ENCODE data around the gene N4BP2L2. TPM values are rescaled to one million over a fixed set of nuclear protein-coding genes. Genes with fewer than 3 reads are reported as not detected.

N4BP2L2 gene
- total RNA-seq, 1 donor from 2014 or later, result 76.6 TPM

- no peak for FAIRE-seq
Measured at GRCh38 chr13:32553720-32554119, 15.1 kb upstream of the N4BP2L2 start.

DNA sequence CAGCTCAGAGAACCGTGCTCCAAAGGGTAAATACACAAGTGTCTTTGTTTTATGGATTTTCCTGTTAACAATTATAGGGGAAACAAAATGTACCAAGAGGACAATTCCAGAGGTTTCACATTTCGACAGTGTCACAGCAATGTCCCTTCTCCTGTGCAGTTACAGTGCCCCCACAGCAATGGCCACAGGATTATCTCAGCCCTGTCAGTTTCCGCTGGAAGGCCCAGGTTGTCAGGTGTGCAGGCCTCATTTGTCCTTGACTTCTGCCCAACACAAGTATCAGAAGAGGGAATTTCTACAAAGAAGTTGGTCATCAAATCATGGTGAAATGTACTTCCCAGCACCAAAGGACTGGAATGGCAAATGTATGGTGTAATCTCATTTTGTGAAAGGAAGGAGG is 11.2 kb upstream of the N4BP2L2 start:
- DNase-seq (ENCODE audit: low read depth), result no peak

More at GRCh38 chr13:32553720-32554119, 15.1 kb upstream of the N4BP2L2 start:
- DNase-seq (ENCODE audit: low read depth), result no peak
- Histone ChIP-seq H3K36me3 (ENCODE audit: control insufficient read depth, insufficient read depth, low read length) (no peaks in the 10 kb centered on the region), H3K4me3 (ENCODE audit: low read depth, low read length) (no peak overlapping the region), H3K27me3 (ENCODE audit: control insufficient read depth, insufficient read depth, low read length) (no peaks in the 10 kb centered on the region)
- TF ChIP-seq, protein P1, sequence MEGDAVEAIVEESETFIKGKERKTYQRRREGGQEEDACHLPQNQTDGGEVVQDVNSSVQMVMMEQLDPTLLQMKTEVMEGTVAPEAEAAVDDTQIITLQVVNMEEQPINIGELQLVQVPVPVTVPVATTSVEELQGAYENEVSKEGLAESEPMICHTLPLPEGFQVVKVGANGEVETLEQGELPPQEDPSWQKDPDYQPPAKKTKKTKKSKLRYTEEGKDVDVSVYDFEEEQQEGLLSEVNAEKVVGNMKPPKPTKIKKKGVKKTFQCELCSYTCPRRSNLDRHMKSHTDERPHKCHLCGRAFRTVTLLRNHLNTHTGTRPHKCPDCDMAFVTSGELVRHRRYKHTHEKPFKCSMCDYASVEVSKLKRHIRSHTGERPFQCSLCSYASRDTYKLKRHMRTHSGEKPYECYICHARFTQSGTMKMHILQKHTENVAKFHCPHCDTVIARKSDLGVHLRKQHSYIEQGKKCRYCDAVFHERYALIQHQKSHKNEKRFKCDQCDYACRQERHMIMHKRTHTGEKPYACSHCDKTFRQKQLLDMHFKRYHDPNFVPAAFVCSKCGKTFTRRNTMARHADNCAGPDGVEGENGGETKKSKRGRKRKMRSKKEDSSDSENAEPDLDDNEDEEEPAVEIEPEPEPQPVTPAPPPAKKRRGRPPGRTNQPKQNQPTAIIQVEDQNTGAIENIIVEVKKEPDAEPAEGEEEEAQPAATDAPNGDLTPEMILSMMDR (IDR thresholded peaks at IDR 0.05; ENCODE audit: insufficient read depth, low read length, severe bottlenecking), result no peak

GRCh38 chr13:32548837-32549236 is 10.2 kb upstream of the N4BP2L2 start:
- TF ChIP-seq, protein P1 (IDR thresholded peaks at IDR 0.05; ENCODE audit: insufficient read depth, low read length, severe bottlenecking), result no peak
- DNase-seq (ENCODE audit: low read depth), result peak; percentile 25
- Histone ChIP-seq H3K27me3 (ENCODE audit: control insufficient read depth, insufficient read depth, low read length) (peaks cover 1% of the 10 kb centered on the region), H3K4me3 (ENCODE audit: low read depth, low read length) (no peak overlapping the region), H3K36me3 (ENCODE audit: control insufficient read depth, insufficient read depth, low read length) (no peaks in the 10 kb centered on the region)
- no peak for FAIRE-seq

More for the DNA sequence above, 11.2 kb upstream of the N4BP2L2 start:
- TF ChIP-seq, protein P1 (IDR thresholded peaks at IDR 0.05; ENCODE audit: insufficient read depth, low read length, severe bottlenecking), result no peak
- Histone ChIP-seq H3K36me3 (ENCODE audit: control insufficient read depth, insufficient read depth, low read length) (no peaks in the 10 kb centered on the region), H3K4me3 (ENCODE audit: low read depth, low read length) (no peak overlapping the region), H3K27me3 (ENCODE audit: control insufficient read depth, insufficient read depth, low read length) (peaks cover 1% of the 10 kb centered on the region)
- FAIRE-seq, result no peak

GRCh38 chr13:32545083-32545482 is 6.5 kb upstream of the N4BP2L2 start:
- Histone ChIP-seq H3K4me3 (ENCODE audit: low read depth, low read length) (no peak overlapping the region), H3K36me3 (ENCODE audit: control insufficient read depth, insufficient read depth, low read length) (no peaks in the 10 kb centered on the region), H3K27me3 (ENCODE audit: control insufficient read depth, insufficient read depth, low read length) (peaks cover 1% of the 10 kb centered on the region)
- TF ChIP-seq, protein P1 (IDR thresholded peaks at IDR 0.05; ENCODE audit: insufficient read depth, low read length, severe bottlenecking), result no peak
- no peak for DNase-seq (ENCODE audit: low read depth)
- FAIRE-seq, result no peak

GRCh38 chr13:32542221-32542620 is 3.6 kb upstream of the N4BP2L2 start:
- FAIRE-seq (no peak), DNase-seq (ENCODE audit: low read depth) (no peak)
- Histone ChIP-seq H3K4me3 (ENCODE audit: low read depth, low read length) (no peak overlapping the region), H3K27me3 (ENCODE audit: control insufficient read depth, insufficient read depth, low read length) (peaks cover 1% of the 10 kb centered on the region), H3K36me3 (ENCODE audit: control insufficient read depth, insufficient read depth, low read length) (no peaks in the 10 kb centered on the region)
- TF ChIP-seq, protein P1 (IDR thresholded peaks at IDR 0.05; ENCODE audit: insufficient read depth, low read length, severe bottlenecking), result no peak

GRCh38 chr13:32538143-32538620 is 413 bp downstream of the N4BP2L2 start:
- H3K4me3 ChIP-seq (ENCODE audit: low read depth, low read length), result peak overlapping the region; percentile 45
- no peaks in the 10 kb centered on the region for H3K27me3 ChIP-seq (ENCODE audit: control insufficient read depth, insufficient read depth, low read length)
- H3K36me3 ChIP-seq (ENCODE audit: control insufficient read depth, insufficient read depth, low read length), result peaks cover 2% of the 10 kb centered on the region
- DNase-seq (ENCODE audit: low read depth) (peak; percentile 51), FAIRE-seq (no peak)
- TF ChIP-seq, protein P1 (IDR thresholded peaks at IDR 0.05; ENCODE audit: insufficient read depth, low read length, severe bottlenecking), result no peak

Data from bronchial epithelial cell (primary cell).